Stomach (tissue), 9 donors: ENCODE measurements around the gene HELZ2. TPM values are rescaled to one million over a fixed set of nuclear protein-coding genes. Genes with fewer than 3 reads are reported as not detected.

ENCODE experiments used
- DNase-seq, 2 donors: peaks; one replicate each; pipeline versions ENCODE4 v3.0.0 to v3.0.0-alpha.2; 2013 to 2019
- H3K27ac ChIP-seq, 5 donors: fragments of 200-600 bp in 4 of 5; sonication (generic) in 4 of 5; one replicate each; pipeline ENCODE4 v1.5.1; 2013 to 2019; ENCODE audit warnings: mild to moderate bottlenecking in 1 of 5, moderate library complexity in 1 of 5
- H3K27me3 ChIP-seq, 3 donors: fragments of 200-600 bp; sonication (generic); one replicate each; pipeline ENCODE4 v1.5.1; 2017 to 2019; ENCODE audit warnings: mixed run types in 1 of 3
- H3K36me3 ChIP-seq, 4 donors: fragments of 200-600 bp; sonication (generic); 1 replicate in 3 of 4; 2 replicates in 1 of 4; pipeline ENCODE4 v1.5.1; 2016 to 2019
- H3K4me1 ChIP-seq, 4 donors: fragments of 200-600 bp; sonication (generic); one replicate each; pipeline ENCODE4 v1.5.1; 2016 to 2019
- H3K4me3 ChIP-seq, 4 donors: fragments of 200-600 bp; sonication (generic) in 3 of 4; one replicate each; pipeline ENCODE4 v1.5.1; 2016 to 2019; ENCODE audit warnings: mild to moderate bottlenecking in 1 of 4
- H3K9me3 ChIP-seq, 4 donors: fragments of 200-600 bp; sonication (generic); one replicate each; pipeline ENCODE4 v1.5.1; 2016 to 2019
- CTCF ChIP-seq, 7 experiments: fragments of 450-650 bp in 4 of 7; fragments of 200-600 bp in 3 of 7; sonication (generic) in 3 of 7; IDR thresholded peaks; one replicate each; pipeline ENCODE4 v1.5.1; 2016 to 2019; ENCODE audit warnings: antibody characterized with exemption in 7 of 7, control low read depth in 2 of 7, mild to moderate bottlenecking in 1 of 7
- EP300 ChIP-seq: sonication (generic); formaldehyde crosslinking; IDR thresholded peaks from one replicate; pipeline ENCODE4 v1.6.1; 2017; ENCODE audit warnings: antibody characterized with exemption
- POLR2A ChIP-seq, 4 donors: fragments of 450-650 bp; IDR thresholded peaks; one replicate each; pipeline ENCODE4 v1.6.1; 2016; ENCODE audit warnings: antibody characterized with exemption in 4 of 4, control low read depth in 2 of 4, mild to moderate bottlenecking in 1 of 4, moderate library complexity in 1 of 4
- POLR2AphosphoS5 ChIP-seq, 3 donors: sonication (generic); formaldehyde crosslinking; IDR thresholded peaks; one replicate each; pipeline ENCODE4 v1.6.1; 2016; ENCODE audit warnings: antibody characterized with exemption in 3 of 3
- WGBS, 5 donors: extraction: QIAGEN DNeasy Blood & Tissue Kit in 3 of 5; methylation state at CpG; one replicate each; pipeline versions ENCODE4 v1.1.5 to v1.1.7; 2013 to 2018; 5-methylcytosine and 5-hydroxymethylcytosine counted together
- intact Hi-C: fragments of 100-400 bp; cut with DNase I; formaldehyde crosslinking; loops from one replicate; pipeline ENCODE4 v1.15.1; 2023; ENCODE audit warnings: low total_unique reads
- polyA plus RNA-seq, 3 donors: library from polyadenylated mRNA; stranded (reverse); fragments of 200-250 nt; gene quantifications; one replicate each; pipeline ENCODE4 v1.2.3, GENCODE V29; 2013
- total RNA-seq, 5 donors: library from RNA; depleted of rRNA; stranded (reverse); fragments of >200 nt; gene quantifications; one replicate each; pipeline versions ENCODE4 v1.1.0 to v1.2.3, GENCODE V29; 2014 to 2016
- donor health status: healthy with polysubstance abuse.
- donor health status: Bipolar disorder and iron deficiency.
- donor health status: healthy.

Gene HELZ2
- total and polyA plus RNA-seq, 8 donors, result 4.4 to 95.5 (median 30.1) TPM

- intact Hi-C loops, result no loop called here
- Histone ChIP-seq H3K4me3 (no peak overlapping the region), H3K27ac (peak overlapping the region in 1 of 5 donors; percentile 7), H3K9me3 (no peaks in the 10 kb centered on the region), H3K36me3 (peaks cover 0 to 4% (median 3%) of the 10 kb centered on the region in 4 donors), H3K4me1 (peaks cover 12 to 31% (median 22%) of the 10 kb centered on the region in 4 donors), H3K27me3 (peaks cover 0 to 14% (median 4%) of the 10 kb centered on the region in 3 donors)
- TF ChIP-seq CTCF (IDR thresholded peaks at IDR 0.05) (no peak), POLR2A (IDR thresholded peaks at IDR 0.05) (no peak), EP300 (no peak), POLR2AphosphoS5 (IDR thresholded peaks at IDR 0.05) (no peak)
- WGBS, 5 donors, result 51 to 71% (median 58%) methylated on average over 17 to 19 of the region's 19 CpGs
- peak in 1 of 2 donors; percentile 89 for DNase-seq
Observed at GRCh38 chr20:63577317-63577894, 3.4 kb upstream of the HELZ2 start.

GRCh38 chr20:63576311-63576710 is 2.3 kb upstream of the HELZ2 start:
- H3K36me3 ChIP-seq, result peaks cover 0 to 11% (median 10%) of the 10 kb centered on the region in 4 donors
- no peak for DNase-seq
- intact Hi-C loops, result no loop called here
- TF ChIP-seq EP300 (no peak), POLR2AphosphoS5 (IDR thresholded peaks at IDR 0.05) (no peak), CTCF (IDR thresholded peaks at IDR 0.05) (no peak), POLR2A (IDR thresholded peaks at IDR 0.05) (no peak)
- peaks cover 12 to 38% (median 26%) of the 10 kb centered on the region in 4 donors for H3K4me1 ChIP-seq
- H3K27ac ChIP-seq, result no peak overlapping the region
- peaks cover 0 to 12% (median 4%) of the 10 kb centered on the region in 3 donors for H3K27me3 ChIP-seq
- no peaks in the 10 kb centered on the region for H3K9me3 ChIP-seq
- 79 to 94% (median 82%) methylated on average over 7 of the region's 7 CpGs for WGBS, 5 donors
- no peak overlapping the region for H3K4me3 ChIP-seq

- Histone ChIP-seq H3K36me3 (peaks cover 0 to 16% (median 11%) of the 10 kb centered on the region in 4 donors), H3K4me1 (peaks cover 12 to 38% (median 26%) of the 10 kb centered on the region in 4 donors), H3K4me3 (peak overlapping the region in 1 of 4 donors; percentile 86), H3K27ac (peak overlapping the region; percentile 67 to 93 (median 91)), H3K9me3 (no peaks in the 10 kb centered on the region), H3K27me3 (peaks cover 0 to 10% (median 4%) of the 10 kb centered on the region in 3 donors)
- intact Hi-C loops, result no loop called here
- no peak for DNase-seq
- WGBS, 5 donors, result 62 to 73% (median 64%) methylated on average over 27 to 28 of the region's 28 CpGs
- TF ChIP-seq CTCF (IDR thresholded peaks at IDR 0.05) (no peak), EP300 (no peak), POLR2A (IDR thresholded peaks at IDR 0.05) (no peak), POLR2AphosphoS5 (IDR thresholded peaks at IDR 0.05) (no peak)
Observed at GRCh38 chr20:63574829-63575743, 1.0 kb upstream of the HELZ2 start.

GRCh38 chr20:63573647-63574131 is 350 bp downstream of the HELZ2 start:
- no peaks in the 10 kb centered on the region for H3K27me3 ChIP-seq
- H3K9me3 ChIP-seq, result no peaks in the 10 kb centered on the region
- peaks cover 0 to 23% (median 16%) of the 10 kb centered on the region in 4 donors for H3K36me3 ChIP-seq
- intact Hi-C loops, result no loop called here
- peak overlapping the region; percentile 67 to 93 (median 91) for H3K27ac ChIP-seq
- H3K4me1 ChIP-seq, result peaks cover 12 to 43% (median 36%) of the 10 kb centered on the region in 4 donors
- 0 to 1% (median 1%) methylated on average over 17 to 21 of the region's 24 CpGs for WGBS, 5 donors
- no peak for TF ChIP-seq POLR2AphosphoS5 (IDR thresholded peaks at IDR 0.05)
- DNase-seq, result no peak
- peak overlapping the region; percentile 68 to 86 (median 73) for H3K4me3 ChIP-seq
